HG02623 (cell line): Measurements from ENCODE around the gene SMAD2.
"Not testable (repeated sequence)": the region's sequence is repeated elsewhere in the genome, so short reads cannot be mapped to it uniquely, and the experiment has no call there.

ENCODE experiments used
- ATAC-seq: cut with Tn5 transposase; IDR thresholded peaks from one replicate; pipeline ENCODE4 v1.9.1; 2021; ENCODE audit warnings: moderate library complexity; ENCODE audit not compliant: unreplicated experiment

The SMAD2 gene

DNA sequence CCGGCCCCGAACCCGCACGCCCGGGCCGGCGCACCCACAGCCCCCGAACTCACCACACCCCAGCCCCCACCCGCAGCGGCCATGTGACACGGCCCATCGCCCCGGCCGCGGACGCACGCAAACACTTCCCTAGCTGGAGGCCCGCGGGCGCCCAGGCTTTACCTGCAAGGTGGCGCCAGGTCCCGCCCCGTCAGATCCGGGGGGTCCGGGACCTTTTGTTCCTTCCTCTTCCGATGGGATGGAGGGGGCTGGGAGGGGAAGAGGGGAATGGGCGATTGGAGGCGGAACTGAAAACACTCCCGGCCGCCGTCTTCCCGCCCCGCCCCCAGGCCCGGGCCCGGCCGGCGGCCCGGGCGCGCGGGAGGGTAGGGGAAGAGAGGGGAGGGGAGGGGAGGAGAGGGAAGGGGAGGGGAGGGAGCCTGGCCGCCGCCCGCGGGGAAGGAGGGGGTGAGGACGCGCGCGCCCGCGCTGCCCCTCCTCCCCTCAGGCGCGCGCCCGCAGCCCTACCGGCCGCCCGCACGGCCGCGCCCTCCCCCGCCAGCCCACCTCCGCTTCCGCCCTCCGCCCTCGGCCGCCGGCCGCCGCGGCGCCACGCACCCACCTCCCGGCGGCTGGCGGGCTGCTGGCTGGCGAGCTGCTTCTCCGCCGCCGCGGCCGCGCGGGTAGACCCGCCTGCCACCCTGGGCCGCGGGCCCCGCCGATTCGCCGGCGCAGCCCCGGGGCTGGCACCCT, at the start of gene SMAD2:
SMAD2 (minus strand) TSS at position 461 of the 732 bp plus-strand sequence. CDS start 33,903 bp downstream, outside the sequence.
- ATAC-seq, result peak; percentile 56

DNA sequence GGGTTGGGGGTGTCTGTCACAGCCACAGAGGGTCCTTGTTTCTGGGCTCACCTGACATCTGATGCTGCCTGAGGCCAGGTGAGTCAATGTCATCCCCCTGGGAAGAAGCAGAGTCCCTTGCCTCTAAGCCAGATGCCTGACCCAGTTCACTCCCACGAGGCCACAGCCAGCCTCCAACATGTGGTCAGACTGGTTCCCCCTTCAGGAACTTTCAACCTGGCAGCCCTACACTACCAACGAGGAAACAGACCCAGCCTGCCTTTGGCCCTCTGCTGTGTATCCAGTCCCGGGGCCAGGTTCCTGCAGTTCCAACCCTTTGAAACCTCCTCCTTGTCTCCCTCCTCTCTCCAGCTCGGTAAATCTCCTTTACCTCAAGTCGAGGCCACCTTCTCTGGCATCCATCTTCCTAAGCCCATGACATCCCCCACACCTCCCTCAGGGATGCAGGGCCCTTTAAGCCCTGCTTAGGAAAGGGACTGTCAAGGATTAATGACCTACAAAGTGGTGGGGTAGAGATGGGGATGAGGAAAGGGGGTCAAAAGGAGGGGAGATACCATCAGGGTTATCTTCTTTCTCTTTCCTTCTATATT, 49.2 kb upstream of the SMAD2 start:
- no peak for ATAC-seq

DNA sequence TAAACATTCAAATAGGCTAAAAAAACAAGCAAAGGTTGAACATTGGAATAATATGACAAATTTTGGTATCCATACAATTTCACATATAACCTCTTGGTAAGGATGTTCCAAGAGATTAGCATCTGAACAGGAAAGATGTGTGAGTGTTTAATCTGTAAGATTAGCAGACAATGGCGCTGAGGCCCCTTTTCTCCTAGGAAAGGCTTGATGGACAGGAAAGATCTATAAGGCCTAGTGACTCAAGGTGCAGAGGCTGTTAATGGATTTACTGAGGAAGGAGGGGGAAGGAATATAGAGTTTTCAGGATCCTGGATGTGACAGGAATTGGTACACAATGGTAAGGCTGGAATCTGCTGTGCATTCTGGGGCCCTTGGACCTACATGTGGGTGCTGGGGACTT, 48.1 kb upstream of the SMAD2 start:
- no peak for ATAC-seq

DNA sequence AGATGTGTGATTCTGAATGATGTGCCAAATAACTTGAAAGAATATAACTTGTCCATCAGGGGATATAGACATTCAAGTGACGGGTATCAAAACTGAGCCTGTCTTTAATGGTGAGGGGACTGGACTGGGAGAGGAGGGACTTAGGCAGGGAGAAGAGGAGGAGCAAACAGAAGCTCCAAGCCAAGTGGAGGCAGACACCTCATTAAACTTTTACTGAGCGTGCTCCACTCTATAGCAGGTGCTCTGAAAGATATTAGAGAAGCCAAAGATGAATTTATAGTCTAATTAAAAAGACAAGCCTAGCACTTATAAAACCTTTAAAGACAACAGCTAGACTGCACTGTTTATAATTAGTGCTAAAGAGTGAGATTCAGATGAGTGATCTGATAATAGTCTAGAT, 47.7 kb upstream of the SMAD2 start:
- ATAC-seq, result no peak

DNA sequence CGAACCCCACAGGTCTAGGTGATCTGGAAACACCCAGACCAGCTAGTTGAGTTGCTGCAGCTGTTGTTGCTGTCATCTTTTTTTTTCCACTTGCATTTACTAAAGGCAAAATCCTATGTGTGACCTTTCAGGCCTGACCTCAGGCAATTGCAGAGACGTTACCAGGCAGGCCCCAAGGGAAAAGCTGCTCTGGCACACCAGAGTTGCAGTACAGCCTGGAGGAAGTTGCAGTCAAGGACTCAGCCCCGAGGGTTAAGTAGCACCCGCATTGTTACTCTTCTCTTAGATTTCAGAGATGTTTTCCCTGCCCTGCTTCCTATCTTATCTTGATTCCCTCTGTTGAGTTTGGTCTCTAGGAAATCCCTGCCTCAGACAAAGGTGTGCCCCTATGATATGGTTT, 45.2 kb upstream of the SMAD2 start:
- no peak for ATAC-seq

DNA sequence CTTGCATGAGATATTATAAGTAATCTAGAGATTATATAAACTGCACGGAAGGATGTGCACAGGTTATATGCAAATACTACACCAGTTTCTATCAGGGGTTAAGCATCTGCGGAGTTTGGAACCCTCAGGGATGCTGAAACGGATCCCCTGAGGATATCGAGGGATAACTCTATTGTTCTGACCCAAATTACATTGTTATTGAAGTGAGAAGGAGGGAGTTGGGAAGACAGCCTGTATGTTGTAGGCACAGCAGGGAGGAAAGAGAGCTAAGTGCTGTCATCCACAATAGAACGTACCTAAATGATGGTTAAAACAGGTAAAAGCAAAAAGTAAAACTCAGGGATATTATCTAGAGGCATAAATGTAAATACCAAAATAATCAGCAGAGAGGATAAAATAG, 44.6 kb upstream of the SMAD2 start:
- no peak for ATAC-seq

DNA sequence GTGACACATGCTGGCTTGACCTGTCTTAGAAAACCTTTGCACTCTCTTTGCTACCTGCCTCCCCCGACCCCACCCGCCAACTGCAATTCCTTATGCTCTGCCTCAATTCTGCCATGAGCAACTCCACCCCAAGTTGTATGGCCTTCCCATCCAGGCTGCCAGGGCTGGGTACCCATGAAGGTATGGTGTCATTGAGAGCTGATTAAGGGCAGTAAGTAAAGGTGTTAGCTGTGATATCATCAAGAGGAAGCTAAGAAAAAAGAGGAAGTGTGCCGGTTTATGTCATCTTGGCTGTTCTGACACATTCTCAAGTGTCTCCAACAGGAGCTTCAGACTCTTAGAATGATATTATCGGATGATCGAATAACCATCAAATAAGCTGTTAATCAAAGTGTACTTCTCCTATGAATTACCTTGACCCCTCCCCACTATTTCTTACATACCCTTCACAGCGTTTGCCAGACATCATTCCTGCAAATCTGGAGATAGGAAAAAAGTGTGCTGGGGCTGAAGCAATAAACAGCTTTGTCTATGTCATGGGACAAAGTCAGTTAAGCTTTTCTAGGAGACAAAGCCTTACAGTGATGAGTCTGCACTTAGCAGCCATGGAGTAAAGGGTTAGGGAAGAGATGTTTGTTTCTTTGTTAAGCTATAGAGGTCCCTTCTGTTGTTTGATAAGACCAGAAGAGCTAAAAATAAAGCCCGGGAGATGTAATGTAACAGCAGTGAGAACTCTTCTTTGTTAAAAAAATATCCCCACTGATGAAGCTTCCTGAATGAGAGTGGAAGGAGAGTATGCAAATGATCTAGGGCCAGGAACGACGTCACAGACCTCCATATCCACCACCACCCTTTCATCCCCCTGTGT, 40.4 kb upstream of the SMAD2 start:
- ATAC-seq, result no peak

DNA sequence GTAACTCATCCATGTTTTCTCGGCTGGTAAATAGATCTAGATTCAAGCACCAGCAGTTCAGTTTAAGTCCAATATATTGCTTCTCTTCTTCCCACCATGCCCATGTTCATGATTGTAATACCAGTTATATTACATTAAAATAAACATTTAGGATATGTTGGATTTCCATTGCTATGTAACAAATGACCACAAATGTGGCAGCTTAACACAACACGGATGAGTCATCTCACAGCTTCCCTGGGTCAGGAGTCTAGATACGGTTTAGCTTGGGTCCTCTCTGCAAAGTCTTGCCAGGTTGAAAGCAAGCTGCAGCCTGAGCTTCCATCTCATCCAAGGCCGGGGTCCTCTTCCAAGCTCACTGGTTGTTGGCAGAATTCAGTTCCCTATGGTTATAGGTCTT, 39.4 kb upstream of the SMAD2 start:
- ATAC-seq, result no peak

DNA sequence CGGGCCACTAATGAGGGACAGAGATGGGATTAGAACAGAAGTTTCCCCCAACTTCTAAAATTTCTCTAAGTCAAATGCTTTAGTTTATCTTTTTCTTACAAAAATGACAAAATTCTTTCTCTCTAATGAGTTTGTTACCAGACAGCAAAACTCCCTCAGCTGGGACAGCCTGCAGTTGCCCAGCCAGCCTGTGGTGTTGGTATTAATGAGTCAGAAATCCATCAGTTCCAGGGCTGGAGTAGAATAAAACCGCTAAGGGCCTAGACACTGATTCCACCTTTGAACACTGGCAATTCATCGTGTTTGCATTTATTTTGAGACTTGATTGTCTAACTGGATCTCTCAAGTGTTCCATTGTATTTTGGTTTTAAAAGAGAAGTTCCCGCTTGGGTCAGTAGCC, 38.3 kb upstream of the SMAD2 start:
- no peak for ATAC-seq

DNA sequence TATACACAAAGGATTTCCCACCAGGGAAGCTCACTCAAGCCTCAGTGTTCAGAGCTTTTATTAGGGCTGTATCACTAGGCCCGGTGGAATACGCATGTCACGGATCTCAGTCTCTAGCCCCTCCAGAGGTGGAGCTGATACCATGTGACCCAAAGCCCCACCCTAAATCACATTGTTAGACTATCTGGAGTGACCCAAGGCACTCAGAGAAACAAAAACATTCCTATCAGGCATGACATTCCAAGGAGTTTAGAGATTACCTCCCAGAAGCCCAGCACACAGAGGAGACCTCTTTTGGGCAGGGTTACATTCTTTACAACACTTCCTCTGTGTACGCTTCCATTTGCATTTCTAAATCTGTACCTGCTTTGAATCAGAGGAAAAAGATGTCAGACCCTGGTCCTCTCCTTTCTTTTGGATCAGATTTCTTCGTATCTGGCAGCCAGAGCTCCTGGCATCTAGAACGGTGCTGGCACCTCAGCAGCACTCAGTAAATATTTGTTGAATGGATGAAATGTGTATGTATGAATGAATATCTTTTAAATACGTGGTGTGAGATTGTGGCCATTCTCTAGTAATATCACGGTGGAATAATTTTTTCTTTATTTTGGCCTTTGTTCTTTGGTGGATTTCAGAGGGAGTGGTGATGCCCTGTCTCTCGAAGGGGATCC, 37.7 kb upstream of the SMAD2 start:
- ATAC-seq, result no peak

DNA sequence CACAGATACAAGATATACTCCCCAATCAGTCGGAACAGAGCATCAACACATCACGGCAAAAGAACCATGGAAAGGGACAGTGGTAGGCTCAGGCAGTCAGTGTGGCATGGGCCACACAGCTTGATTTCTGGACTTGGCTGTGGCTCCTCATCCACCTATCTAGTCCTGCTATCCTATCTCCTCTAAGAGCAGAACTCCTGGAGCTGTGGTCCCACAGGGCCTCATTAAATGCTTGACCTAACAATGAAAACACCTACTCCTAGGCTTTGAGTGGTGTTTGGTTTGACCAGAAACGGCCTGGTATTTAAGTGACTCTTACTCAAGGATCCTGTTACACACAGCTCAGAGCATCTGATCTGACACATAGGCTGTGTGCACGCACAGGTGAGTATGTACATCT, 33.6 kb upstream of the SMAD2 start:
- no peak for ATAC-seq

DNA sequence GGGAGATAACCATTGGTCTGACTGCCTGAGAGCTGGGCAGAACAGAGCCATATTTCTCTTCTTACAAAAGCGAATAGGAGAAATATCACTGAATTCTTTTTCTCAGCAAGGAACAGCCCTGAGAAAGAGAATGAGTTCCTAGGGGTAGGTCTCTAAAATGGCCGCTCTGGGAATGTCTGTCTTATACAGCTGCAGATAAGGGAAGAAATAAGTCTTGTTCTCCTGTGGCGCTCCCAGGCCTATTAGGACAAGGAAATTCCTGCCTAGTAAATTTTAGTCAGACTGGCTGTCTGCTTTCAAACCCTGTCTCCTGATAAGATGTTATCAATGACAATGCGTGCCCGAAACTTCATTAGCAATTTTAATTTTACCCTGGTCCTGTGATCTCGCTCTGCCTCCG, 30.5 kb upstream of the SMAD2 start:
- not testable (repeated sequence) for ATAC-seq

DNA sequence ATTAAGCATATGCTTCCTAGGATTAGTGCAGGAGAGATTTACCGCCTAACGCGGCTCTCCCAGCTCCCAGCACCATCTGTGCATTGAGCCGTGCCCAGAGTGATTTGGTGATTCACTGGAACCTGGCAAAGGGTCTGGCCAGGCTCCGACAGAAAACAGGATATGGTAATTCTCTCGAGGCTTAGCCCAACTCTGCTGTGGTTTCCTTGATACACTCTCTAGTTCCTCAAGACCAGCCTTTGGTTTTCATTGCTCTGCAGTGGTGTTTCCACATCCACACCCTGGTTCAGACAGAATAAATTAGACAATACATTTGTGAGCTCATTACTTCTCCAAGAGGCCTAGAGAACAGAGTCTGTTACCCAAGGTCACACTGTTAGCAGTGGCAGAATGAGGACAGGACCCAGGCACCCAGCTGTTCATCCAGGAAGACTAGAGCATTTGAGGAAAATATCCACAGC, 23.0 kb upstream of the SMAD2 start:
- no peak for ATAC-seq

DNA sequence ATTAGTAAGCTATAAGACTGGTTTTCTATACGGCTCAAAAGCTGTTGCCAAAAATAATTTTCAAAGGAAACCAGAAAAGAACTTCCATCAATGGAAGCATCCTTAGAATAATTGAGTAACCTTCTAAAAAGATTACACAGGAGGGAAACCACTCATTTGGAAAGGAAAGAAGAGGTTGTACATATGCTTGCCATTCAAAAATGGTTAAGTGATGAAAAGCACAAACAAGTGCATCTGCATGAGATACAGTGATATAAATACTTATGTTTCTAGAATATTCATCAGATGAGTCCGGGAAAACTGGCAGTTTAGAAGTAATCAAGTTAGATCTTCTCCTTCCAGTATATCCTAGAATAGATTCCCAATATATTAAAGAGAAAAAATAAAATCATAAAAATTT, 20.1 kb upstream of the SMAD2 start:
- no peak for ATAC-seq

DNA sequence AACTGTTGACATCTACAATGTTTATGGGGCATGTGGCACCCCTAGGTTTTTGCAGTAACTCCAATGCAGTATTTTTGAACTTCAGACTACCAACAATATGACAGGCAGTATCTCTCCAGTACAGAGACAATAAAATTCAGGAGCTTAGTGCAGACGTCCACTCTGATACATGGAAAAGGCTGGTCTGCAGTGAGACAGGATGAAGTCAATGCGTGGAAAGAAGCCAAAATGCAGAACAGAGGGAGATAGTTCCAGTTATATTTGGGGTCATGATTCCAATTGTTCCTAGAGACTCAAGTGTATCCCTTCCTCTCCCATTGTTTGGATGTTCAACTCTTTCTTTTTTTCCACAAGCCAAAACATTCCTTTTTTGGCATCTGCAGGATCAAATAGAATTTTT, 18.7 kb upstream of the SMAD2 start:
- no peak for ATAC-seq

DNA sequence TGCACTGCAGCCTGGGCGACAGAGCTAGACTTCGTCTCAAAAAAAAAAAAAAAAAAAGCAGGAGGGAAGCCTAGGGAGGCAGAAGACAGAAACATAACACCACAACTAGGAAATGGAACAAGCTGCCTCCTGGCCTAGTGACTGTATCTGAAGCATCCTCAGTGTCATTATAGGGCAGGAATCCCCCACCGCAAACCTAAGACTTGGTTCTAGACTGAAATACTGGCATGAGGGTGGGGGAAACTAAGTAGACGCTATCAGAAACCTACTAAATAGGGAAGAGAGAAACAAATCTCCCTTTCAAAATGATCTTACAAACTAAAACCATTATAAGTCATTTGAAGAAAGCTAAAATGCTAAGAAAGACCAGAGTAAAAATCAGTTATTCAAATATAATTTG, 16.4 kb upstream of the SMAD2 start:
- ATAC-seq, result no peak

DNA sequence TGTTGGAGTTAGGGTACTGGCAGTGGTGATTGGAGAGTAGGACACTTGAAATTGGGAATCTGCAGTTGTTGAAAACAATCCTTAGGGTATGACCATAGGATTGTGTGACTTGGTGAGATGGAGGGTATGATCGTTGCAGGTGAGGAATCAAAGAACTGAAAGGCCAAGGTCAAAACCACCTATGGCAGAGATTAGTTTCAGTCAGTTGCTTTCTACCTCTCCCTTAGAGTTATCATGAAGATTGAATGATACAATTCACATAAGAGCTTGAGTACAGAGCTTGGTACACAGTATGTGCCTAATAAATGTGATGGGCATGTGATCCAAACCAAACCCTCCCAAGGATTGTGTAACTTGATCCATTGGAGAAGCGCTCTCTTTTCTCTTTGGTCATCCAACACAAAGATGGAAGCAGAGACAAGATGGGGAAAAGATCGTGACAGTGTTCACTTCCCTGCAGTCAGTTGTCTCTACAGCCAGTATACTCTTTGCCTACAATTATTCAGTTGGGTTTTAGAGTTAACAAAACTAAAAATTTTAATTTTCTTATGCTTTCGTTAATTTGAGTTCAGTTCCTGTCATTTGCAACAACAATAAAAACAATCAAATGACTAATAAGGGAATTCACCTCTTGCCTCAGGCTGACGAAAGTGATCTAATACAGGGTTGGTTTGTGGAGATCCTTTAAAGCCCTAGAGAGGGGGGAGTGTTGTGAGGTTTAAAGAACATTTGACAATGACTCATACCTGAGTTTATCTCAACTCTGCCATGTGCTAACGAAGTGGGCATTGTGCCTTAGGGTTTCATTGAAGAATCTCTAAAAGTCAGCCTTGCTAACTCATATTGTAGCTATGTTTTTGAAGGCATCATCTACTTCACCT, 14.8 kb upstream of the SMAD2 start:
- no peak for ATAC-seq

DNA sequence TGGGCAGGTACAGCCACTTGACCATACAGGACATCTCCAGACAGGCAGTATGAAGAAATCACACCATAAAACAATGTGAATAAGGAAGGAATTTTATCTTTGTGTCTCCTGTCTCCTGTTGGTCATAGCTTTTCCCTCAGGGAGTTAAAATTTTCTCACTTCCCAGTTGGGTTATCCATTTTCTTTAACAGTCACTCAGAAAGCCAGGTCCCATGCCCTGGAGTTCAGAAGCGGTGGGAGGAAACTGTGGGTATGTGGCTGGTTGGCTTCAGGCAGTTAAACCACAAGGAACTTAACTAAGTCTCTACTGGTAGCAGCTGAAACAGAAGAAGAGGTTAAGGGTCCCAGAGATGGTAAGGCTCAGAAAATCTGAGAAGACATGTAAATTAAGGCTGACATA, 6.5 kb upstream of the SMAD2 start:
- ATAC-seq, result no peak

DNA sequence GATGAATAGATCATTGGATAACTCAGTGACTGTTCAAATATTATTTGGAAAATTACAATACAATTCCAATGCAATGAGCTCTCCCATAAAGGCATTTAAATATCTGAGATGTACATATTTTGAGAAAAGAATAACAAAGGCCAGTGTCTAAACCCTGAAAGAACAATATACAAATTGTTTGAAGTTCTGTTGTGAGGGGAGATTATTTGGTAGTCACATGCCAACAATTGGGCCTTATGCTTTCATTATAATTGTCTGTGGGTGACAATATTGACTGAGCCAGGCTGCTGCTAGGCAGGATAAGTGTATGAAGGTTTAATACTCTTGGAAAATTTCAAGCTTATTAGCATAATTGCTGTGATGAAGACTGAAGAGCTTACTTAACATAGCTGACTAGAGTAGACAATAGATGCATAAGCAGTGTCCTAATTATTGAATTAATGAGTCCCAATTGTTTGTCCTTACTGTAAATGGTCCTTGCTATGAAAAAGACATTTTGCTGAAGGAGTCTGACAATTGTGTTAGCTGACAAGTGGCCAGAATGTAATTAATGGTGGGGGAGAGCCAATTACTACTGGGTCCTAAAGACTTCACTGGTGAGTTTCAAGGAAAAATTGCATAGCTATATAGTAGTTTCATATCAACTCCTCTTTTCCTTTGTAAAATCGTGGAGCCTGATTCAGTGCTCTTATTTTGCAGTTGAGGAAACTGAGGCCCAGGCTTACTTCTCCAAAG, 5.0 kb upstream of the SMAD2 start:
- ATAC-seq, result no peak

DNA sequence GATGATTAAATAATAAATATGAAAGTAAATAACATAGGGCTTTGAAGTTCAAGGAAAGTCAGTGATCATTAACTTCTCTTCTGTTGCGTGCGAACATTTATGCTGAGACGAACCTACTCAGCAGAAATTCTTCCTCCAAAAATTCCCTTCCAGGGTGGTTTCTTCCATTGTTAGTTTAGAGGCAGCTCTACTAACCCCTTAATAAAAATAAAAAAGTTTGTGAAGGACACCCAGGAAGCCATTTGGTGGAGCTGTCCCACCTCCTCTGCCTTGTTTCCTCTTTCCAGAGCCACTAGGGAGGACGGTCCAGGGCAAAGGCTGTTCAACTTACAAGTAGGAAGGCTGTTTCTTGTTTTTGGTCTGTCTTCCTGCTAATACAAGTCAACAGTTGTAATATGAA, 2.1 kb upstream of the SMAD2 start:
- ATAC-seq, result no peak
